Left lung (tissue), 10 donors: ENCODE measurements around the gene LDHD. TPM values are rescaled to one million over a fixed set of nuclear protein-coding genes. Genes with fewer than 3 reads are reported as not detected.
A peak's percentile ranks its signal among the peaks of the same experiment; 100 is the strongest.

Experiments
- ATAC-seq: fragments of 200-7000 bp; cut with Tn5 transposase; one replicate; pipeline ENCODE4 v1.9.1; 2020; ENCODE audit warnings: moderate library complexity
- DNase-seq, 4 donors: peaks; one replicate each; pipeline ENCODE4 v3.0.0-alpha.2; 2013 to 2020
- H3K27ac ChIP-seq, 2 donors: fragments of 200-600 bp; sonication (generic) in 1 of 2; one replicate each; pipeline versions ENCODE4 v1.5.0 to v1.8.0; 2020 to 2021
- H3K27me3 ChIP-seq, 2 donors: fragments of 200-600 bp; sonication (generic) in 1 of 2; one replicate each; pipeline versions ENCODE4 v1.5.0 to v1.8.0; 2020 to 2021
- H3K36me3 ChIP-seq, 2 donors: fragments of 200-600 bp; sonication (generic) in 1 of 2; one replicate each; pipeline versions ENCODE4 v1.5.0 to v1.8.0; 2020 to 2021
- H3K4me1 ChIP-seq, 2 donors: fragments of 200-600 bp; one replicate each; pipeline ENCODE4 v1.8.0; 2021
- H3K4me3 ChIP-seq, 2 donors: fragments of 200-600 bp; sonication (generic) in 1 of 2; one replicate each; pipeline versions ENCODE4 v1.5.0 to v1.8.0; 2020 to 2021; ENCODE audit warnings: mild to moderate bottlenecking in 1 of 2
- H3K9me3 ChIP-seq, 2 donors: fragments of 200-600 bp; sonication (generic) in 1 of 2; one replicate each; pipeline versions ENCODE4 v1.5.0 to v1.8.0; 2020 to 2021
- intact Hi-C, 2 donors: fragments of 100-400 bp; cut with DNase I; formaldehyde crosslinking; loops; one replicate each; pipeline versions ENCODE4 v1.11.2 to v1.14.2; 2022
- polyA plus RNA-seq, 6 donors: library from polyadenylated mRNA; unstranded; fragments of 120-200 nt; gene quantifications; one replicate each; pipeline ENCODE4 v1.2.1, GENCODE V29; 2013; ENCODE audit not compliant: insufficient read length in 6 of 6
- total RNA-seq, 2 donors: library from RNA; stranded (reverse); fragmentation: NEBNext Ultra II Directional; extraction: Animal tissue kit (Norgen Biotek cat#: 25700); gene quantifications; one replicate each; pipeline ENCODE4 v1.2.1, GENCODE V29; 2021
- TF ChIP-seq, protein P1 (sequence below), 2 donors: fragments of 200-600 bp; sonication (generic) in 1 of 2; IDR thresholded peaks; one replicate each; pipeline versions ENCODE4 v1.5.0 to v1.8.0; 2021; ENCODE audit warnings: antibody characterized with exemption in 2 of 2
- donor health status: DM: no; HTN: yes; CAD: no.
- donor health status: DM: no; HTN: no; CAD: no.

Gene LDHD
- total and polyA plus RNA-seq, 8 donors, result 1.6 to 9.9 (median 2.7) TPM

DNA sequence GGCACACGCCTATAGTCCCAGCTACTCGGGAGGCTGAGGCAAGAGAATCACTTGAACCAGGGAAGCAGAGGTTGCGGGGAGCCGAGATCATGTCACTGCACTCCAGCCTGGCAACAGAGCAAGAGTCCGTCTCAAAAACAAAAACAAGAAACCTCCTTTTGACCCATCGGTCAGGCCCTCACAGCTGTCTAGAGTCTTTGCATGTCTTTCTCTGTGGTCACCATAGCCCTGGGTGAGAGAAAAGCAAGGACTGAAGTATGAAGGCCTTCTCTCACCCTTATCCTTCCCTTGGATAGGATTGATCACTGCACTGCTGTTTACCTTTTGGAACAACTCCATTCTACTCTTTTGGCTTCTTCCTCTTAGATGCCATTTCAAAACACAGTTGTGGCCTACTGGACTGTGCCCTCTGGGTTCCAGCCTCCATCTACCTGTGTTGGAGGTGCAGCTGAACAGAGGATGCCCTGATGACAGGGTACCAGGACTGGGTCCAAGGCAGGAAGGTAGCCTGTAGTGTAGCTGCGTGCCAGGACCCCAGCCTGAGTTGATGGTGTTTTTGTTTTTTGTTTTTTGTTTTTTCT, 37.1 kb downstream of the LDHD start:
- no peak for DNase-seq
- H3K27ac ChIP-seq, result no peak overlapping the region
- no peak overlapping the region for H3K4me3 ChIP-seq
- ATAC-seq, result no peak
- H3K36me3 ChIP-seq, result no peaks in the 10 kb centered on the region
- H3K9me3 ChIP-seq, result no peaks in the 10 kb centered on the region
- no peaks in the 10 kb centered on the region for H3K27me3 ChIP-seq
- peaks cover 13 to 24% of the 10 kb centered on the region in 2 donors for H3K4me1 ChIP-seq
- intact Hi-C loops, result no loop called here
- TF ChIP-seq, protein P1, sequence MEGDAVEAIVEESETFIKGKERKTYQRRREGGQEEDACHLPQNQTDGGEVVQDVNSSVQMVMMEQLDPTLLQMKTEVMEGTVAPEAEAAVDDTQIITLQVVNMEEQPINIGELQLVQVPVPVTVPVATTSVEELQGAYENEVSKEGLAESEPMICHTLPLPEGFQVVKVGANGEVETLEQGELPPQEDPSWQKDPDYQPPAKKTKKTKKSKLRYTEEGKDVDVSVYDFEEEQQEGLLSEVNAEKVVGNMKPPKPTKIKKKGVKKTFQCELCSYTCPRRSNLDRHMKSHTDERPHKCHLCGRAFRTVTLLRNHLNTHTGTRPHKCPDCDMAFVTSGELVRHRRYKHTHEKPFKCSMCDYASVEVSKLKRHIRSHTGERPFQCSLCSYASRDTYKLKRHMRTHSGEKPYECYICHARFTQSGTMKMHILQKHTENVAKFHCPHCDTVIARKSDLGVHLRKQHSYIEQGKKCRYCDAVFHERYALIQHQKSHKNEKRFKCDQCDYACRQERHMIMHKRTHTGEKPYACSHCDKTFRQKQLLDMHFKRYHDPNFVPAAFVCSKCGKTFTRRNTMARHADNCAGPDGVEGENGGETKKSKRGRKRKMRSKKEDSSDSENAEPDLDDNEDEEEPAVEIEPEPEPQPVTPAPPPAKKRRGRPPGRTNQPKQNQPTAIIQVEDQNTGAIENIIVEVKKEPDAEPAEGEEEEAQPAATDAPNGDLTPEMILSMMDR (IDR thresholded peaks at IDR 0.05), result no peak

GRCh38 chr16:75078886-75079285, 37.7 kb downstream of the LDHD start:
- no peaks in the 10 kb centered on the region for H3K27me3 ChIP-seq
- TF ChIP-seq, protein P1 (IDR thresholded peaks at IDR 0.05), result no peak
- H3K4me1 ChIP-seq, result peaks cover 13 to 28% of the 10 kb centered on the region in 2 donors
- no peaks in the 10 kb centered on the region for H3K36me3 ChIP-seq
- H3K9me3 ChIP-seq, result no peaks in the 10 kb centered on the region
- DNase-seq (no peak), ATAC-seq (no peak)
- intact Hi-C loops, result no loop called here
- H3K27ac ChIP-seq, result no peak overlapping the region
- no peak overlapping the region for H3K4me3 ChIP-seq

DNA sequence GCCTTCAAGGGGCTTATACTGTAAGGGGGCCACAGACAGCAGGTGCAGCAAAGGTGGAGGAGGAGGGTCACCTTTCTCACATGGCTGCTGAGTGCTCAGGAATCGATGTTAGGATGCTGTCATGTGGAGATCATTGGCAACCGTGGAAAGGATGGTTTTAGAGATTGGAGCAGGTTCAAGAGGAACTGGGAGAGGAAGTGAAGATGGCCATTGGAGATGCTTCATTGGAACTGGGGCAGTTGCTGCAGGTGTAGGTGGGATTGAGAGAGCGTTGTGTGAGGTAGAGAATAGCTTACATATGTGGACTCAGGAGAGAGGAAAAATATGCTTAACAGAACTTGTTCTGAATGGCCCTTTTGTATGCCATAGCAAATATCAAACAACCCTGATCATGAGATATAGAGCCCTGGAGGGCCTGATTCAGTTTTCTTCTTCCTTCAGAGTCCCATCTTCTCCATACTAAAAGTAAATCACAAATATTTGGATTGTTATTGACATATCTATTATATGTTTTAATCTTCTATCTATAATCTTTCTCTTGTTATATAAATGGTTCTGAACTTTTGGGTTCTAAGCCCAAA, 40.8 kb downstream of the LDHD start:
- peak overlapping the region in 1 of 2 donors; percentile 24 for H3K27ac ChIP-seq
- intact Hi-C loops, result no loop called here
- ATAC-seq (no peak), DNase-seq (peak in 1 of 4 donors; percentile 2)
- TF ChIP-seq, protein P1 (IDR thresholded peaks at IDR 0.05), result no peak
- no peak overlapping the region for H3K4me3 ChIP-seq
- no peaks in the 10 kb centered on the region for H3K27me3 ChIP-seq
- no peaks in the 10 kb centered on the region for H3K9me3 ChIP-seq
- H3K4me1 ChIP-seq, result peaks cover 13 to 29% of the 10 kb centered on the region in 2 donors
- H3K36me3 ChIP-seq, result no peaks in the 10 kb centered on the region

GRCh38 chr16:75074920-75075687, 41.5 kb downstream of the LDHD start:
- peak overlapping the region in 1 of 2 donors; percentile 24 for H3K27ac ChIP-seq
- intact Hi-C loops, result no loop called here
- DNase-seq (peak in 2 of 4 donors; percentile 50 to 81), ATAC-seq (peak; percentile 65)
- H3K9me3 ChIP-seq, result no peaks in the 10 kb centered on the region
- no peaks in the 10 kb centered on the region for H3K36me3 ChIP-seq
- peaks cover 10 to 32% of the 10 kb centered on the region in 2 donors for H3K4me1 ChIP-seq
- TF ChIP-seq, protein P1 (IDR thresholded peaks at IDR 0.05), result no peak
- no peak overlapping the region for H3K4me3 ChIP-seq
- H3K27me3 ChIP-seq, result no peaks in the 10 kb centered on the region

DNA sequence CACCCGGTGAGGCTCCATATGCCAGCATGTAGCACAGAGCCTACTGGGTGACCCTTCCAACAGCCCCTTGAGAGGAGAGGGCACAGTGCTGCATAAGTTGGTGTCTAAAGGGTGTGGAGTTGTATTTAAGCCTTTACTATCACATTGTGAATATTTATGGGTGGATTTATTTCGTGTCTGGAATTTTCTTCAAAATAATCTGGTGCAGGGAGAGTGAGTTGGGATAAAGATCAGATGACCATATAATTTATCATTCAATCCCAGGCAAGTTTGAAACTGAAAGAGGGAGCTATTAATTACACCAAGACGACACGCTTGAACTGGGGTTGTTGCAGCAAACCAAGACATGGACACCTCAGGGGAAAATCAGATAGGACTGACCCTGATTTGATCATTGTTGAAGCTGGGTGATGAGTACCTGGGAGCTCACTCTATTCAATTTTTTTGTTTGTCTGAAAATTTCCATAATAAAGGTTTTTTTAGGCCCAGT, 42.2 kb downstream of the LDHD start:
- no peak overlapping the region for H3K4me3 ChIP-seq
- TF ChIP-seq, protein P1 (IDR thresholded peaks at IDR 0.05), result no peak
- intact Hi-C loops, result no loop called here
- H3K27ac ChIP-seq, result peak overlapping the region in 1 of 2 donors; percentile 9
- peaks cover 10 to 35% of the 10 kb centered on the region in 2 donors for H3K4me1 ChIP-seq
- H3K27me3 ChIP-seq, result no peaks in the 10 kb centered on the region
- no peak for DNase-seq
- no peak for ATAC-seq
- no peaks in the 10 kb centered on the region for H3K9me3 ChIP-seq
- H3K36me3 ChIP-seq, result no peaks in the 10 kb centered on the region
